Activated CD4-positive, CD25-positive, alpha-beta regulatory T cell treated with anti-CD3 and anti-CD28 coated beads, Interleukin-2, amount 50 U/mL, for 24 hours (primary cell): ENCODE data around the gene ZNF383.
"Not testable (repeated sequence)": the region's sequence is repeated elsewhere in the genome, so short reads cannot be mapped to it uniquely, and the experiment has no call there.

Experiments used
- ATAC-seq, 2 donors: fragments of 150-1000 bp; cut with Tn5 transposase; one replicate each; pipeline ENCODE4 v1.10.0; 2021; ENCODE audit warnings: mild to moderate bottlenecking in 1 of 2, moderate library complexity in 1 of 2

The ZNF383 gene

DNA sequence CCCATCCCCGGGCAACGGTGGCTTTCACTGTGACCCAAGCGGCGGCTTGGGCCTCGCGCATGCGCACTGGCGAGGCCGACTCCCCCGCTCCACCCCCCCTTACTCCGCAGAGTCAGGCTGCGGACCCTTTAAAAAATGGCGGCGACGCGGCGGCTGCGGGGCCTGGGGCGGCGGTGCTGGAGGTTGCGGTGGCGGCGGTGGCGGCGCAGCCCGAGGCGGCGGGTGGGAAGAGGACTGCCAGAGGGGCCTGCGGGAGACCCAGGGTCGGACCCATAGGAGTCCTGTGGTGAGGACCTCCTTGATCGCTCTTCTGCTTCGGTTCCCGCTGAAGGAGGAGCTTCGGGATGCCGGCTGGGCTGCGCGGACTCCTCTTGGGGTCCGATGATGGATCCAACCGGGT is 76.2 kb downstream of the ZNF383 start:
- not testable (repeated sequence) for ATAC-seq
